Cardiac muscle cell (in vitro differentiated cells and primary cell): ENCODE data around the gene PNKD. TPM values are rescaled to one million over a fixed set of nuclear protein-coding genes. Genes with fewer than 3 reads are reported as not detected.

Experiments used
- DNase-seq, 2 donors: peaks; one replicate each; pipeline versions ENCODE4 v3.0.0 to v3.0.0-alpha.2; 2010 to 2017; ENCODE audit warnings: low read depth in 1 of 2, low spot score in 1 of 2
- H3K27ac ChIP-seq: fragments of 200-600 bp; sonication (generic); 2 replicates; pipeline ENCODE4 v1.5.1; 2016
- H3K27me3 ChIP-seq: fragments of 200-600 bp; sonication (generic); 2 replicates; pipeline ENCODE4 v1.6.0; 2016; ENCODE audit warnings: control low read depth
- H3K36me3 ChIP-seq: fragments of 200-600 bp; sonication (generic); 2 replicates; pipeline ENCODE4 v1.5.1; 2016; ENCODE audit warnings: control low read depth
- H3K4me1 ChIP-seq: fragments of 200-600 bp; sonication (generic); 2 replicates; pipeline ENCODE4 v1.8.1; 2017; ENCODE audit warnings: low read depth, mild to moderate bottlenecking, mixed run types
- H3K4me3 ChIP-seq: fragments of 200-600 bp; sonication (generic); 2 replicates; pipeline ENCODE4 v1.5.1; 2016; ENCODE audit warnings: mild to moderate bottlenecking
- H3K9me3 ChIP-seq: fragments of 200-600 bp; sonication (generic); 2 replicates; pipeline ENCODE4 v1.5.1; 2017; ENCODE audit warnings: low read depth, mild to moderate bottlenecking, control low read depth
- CTCF ChIP-seq: IDR thresholded peaks from 2 replicates; pipeline ENCODE4 v1.5.1; 2012; ENCODE audit warnings: low read depth, mild to moderate bottlenecking, low read length
- polyA plus RNA-seq: library from polyadenylated mRNA; unstranded; fragments of >200 nt; fragmentation: Nextera tagmentation; extraction: Ambion mirVana; gene quantifications from 2 replicates; pipeline ENCODE4 v1.2.1, GENCODE V29; 2016
- total RNA-seq: library from RNA; depleted of rRNA; stranded (reverse); fragments of >200 nt; gene quantifications from 2 replicates; pipeline ENCODE4 v1.2.3, GENCODE V29; 2016

Gene PNKD
- total RNA-seq (103 and 173 TPM in 2 replicates), polyA plus RNA-seq (206 and 287 TPM in 2 replicates)

GRCh38 chr2:218269900-218270720 lies at the start of gene PNKD, which contains the start of gene AAMP:
Gene PNKD, plus strand, starts transcription at chr2:218270519. Its CDS starts 17 bp downstream, at chr2:218270536.
Gene AAMP, minus strand, starts transcription at chr2:218270137. Its CDS starts 51 bp downstream, at chr2:218270086.
- H3K4me1 ChIP-seq, result peaks cover 10% of the 10 kb centered on the region
- no peaks in the 10 kb centered on the region for H3K27me3 ChIP-seq
- TF ChIP-seq CTCF, result peak; percentile 8
- H3K36me3 ChIP-seq, result peaks cover 37% of the 10 kb centered on the region
- no peaks in the 10 kb centered on the region for H3K9me3 ChIP-seq
- peak within 1 kb of the TSS; percentile 71 for H3K4me3 ChIP-seq
- H3K27ac ChIP-seq, result peak within 1 kb of the TSS; percentile 81
- DNase-seq, result peak; percentile 100

GRCh38 chr2:218221000-218221399 lies 49.3 kb upstream of the PNKD start:
- H3K36me3 ChIP-seq, result peaks cover 7% of the 10 kb centered on the region

GRCh38 chr2:218223046-218223445 lies 47.3 kb upstream of the PNKD start:
- Histone ChIP-seq H3K4me3 (no peak overlapping the region), H3K27ac (no peak overlapping the region), H3K9me3 (no peaks in the 10 kb centered on the region), H3K27me3 (no peaks in the 10 kb centered on the region), H3K4me1 (peaks cover 25% of the 10 kb centered on the region), H3K36me3 (peaks cover 11% of the 10 kb centered on the region)
- peak in 1 of 2 donors; percentile 18 for DNase-seq
- TF ChIP-seq CTCF, result no peak

More at GRCh38 chr2:218221000-218221399, 49.3 kb upstream of the PNKD start:
- Histone ChIP-seq H3K27ac (no peak overlapping the region), H3K4me1 (peaks cover 25% of the 10 kb centered on the region), H3K27me3 (no peaks in the 10 kb centered on the region), H3K9me3 (no peaks in the 10 kb centered on the region), H3K4me3 (no peak overlapping the region)
- no peak for TF ChIP-seq CTCF
- DNase-seq, result no peak

GRCh38 chr2:218224186-218224585 lies 46.1 kb upstream of the PNKD start:
- Histone ChIP-seq H3K27me3 (no peaks in the 10 kb centered on the region), H3K9me3 (no peaks in the 10 kb centered on the region), H3K4me1 (peaks cover 25% of the 10 kb centered on the region), H3K36me3 (peaks cover 15% of the 10 kb centered on the region), H3K27ac (no peak overlapping the region), H3K4me3 (no peak overlapping the region)
- no peak for DNase-seq
- TF ChIP-seq CTCF, result no peak

- Histone ChIP-seq H3K4me1 (peaks cover 25% of the 10 kb centered on the region), H3K4me3 (no peak overlapping the region), H3K36me3 (peaks cover 36% of the 10 kb centered on the region), H3K27ac (no peak overlapping the region), H3K27me3 (no peaks in the 10 kb centered on the region), H3K9me3 (no peaks in the 10 kb centered on the region)
- TF ChIP-seq CTCF, result no peak
- no peak for DNase-seq
These were observed 43.4 kb upstream of the PNKD start for GRCh38 chr2:218226903-218227302.
